Measurements from ENCODE around the gene SRRD.

- TF ChIP-seq CEBPB (IDR thresholded peaks at IDR 0.05) (no peak), REST (IDR thresholded peaks at IDR 0.05; ENCODE audit: low read depth) (no peak), TAF1 (IDR thresholded peaks at IDR 0.05; ENCODE audit: low read depth) (no peak), CREB1 (IDR thresholded peaks at IDR 0.05; ENCODE audit: low read depth) (no peak), FOXM1 (IDR thresholded peaks at IDR 0.05; ENCODE audit: borderline replicate concordance, low read depth) (no peak), TEAD4 (IDR thresholded peaks at IDR 0.05) (no peak), EP300 (IDR thresholded peaks at IDR 0.05; ENCODE audit: borderline replicate concordance) (no peak), EGR1 (IDR thresholded peaks at IDR 0.05) (no peak), MAX (IDR thresholded peaks at IDR 0.05) (no peak), NFIC (IDR thresholded peaks at IDR 0.05) (no peak), USF1 (IDR thresholded peaks at IDR 0.05) (no peak), ZBTB7A (IDR thresholded peaks at IDR 0.05; ENCODE audit: low read depth) (no peak), RAD21 (IDR thresholded peaks at IDR 0.05; ENCODE audit: low read depth) (no peak)
Measured at GRCh38 chr22:26447584-26448329, 35.9 kb upstream of the SRRD start.
